ENCODE measurements around the gene SORL1-AS1.

The SORL1-AS1 gene

DNA sequence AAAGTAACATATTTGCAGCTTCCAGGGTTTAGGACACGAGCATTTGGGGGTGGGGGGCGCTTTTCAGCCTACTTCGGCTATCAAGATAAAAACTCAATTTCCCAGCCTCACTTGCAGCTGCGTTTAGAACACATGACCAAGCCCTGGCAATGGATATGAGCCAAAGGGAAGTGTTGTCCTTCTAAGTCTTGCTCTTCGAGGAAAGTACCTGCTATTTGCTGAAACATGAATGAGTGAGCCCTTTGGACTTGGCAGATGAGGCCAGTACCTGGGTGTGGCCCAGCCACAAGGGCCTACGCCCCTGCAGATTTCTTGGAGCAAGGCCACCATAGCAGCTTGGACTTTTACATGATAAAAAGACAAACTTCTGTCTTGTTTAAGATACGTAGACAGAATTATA, 60.9 kb downstream of the SORL1-AS1 start:
- no peak for DNase-seq (ENCODE audit: low read depth in 2 of 2)

DNA sequence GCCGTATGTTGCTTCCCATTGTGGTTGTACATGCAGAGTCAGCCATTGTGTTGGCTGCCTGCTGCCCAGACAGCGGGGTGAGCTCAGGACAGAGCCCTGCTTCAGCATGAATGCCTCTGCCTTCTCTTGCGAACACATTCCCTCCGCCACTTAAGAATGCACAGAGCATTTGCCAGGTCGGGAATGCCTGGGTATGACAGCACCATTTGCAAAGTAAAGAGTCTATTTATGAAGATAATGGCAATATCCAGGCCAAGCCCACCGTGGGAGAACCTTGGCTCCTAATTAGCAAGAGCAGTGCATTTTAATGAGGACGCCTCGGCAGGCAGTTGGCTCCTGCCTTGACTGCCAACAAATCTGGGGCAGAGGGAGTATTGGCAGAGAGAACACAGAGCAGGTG, 63.1 kb downstream of the SORL1-AS1 start:
- no peak for DNase-seq (ENCODE audit: low read depth in 2 of 2)
